Measurements from ENCODE around the gene TRMT10A. TPM values are rescaled to one million over a fixed set of nuclear protein-coding genes. Genes with fewer than 3 reads are reported as not detected.

TRMT10A gene
- total RNA-seq, 2 donors from 2014 or later, result 6.8 to 10.6 TPM

DNA sequence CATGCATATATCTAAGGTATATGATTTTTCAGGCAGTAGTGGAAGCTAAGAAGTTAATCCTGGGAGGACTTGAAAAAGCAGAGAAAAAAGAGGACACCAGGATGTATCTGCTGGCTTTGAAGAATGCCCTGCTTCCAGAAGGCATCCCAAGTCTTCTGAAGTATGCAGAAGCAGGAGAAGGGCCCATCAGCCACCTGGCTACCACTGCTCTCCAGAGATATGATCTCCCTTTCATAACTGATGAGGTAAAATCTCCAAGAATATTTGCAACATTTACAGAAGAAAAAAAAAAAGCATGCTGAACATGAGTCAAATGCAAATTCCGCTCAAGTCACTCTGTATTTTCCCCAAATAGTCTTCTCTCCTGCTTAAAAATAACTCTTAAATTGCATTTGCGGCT is 42.9 kb upstream of the TRMT10A start:
- H3K36me3 ChIP-seq, result no peaks in the 10 kb centered on the region
- DNase-seq, result no peak

DNA sequence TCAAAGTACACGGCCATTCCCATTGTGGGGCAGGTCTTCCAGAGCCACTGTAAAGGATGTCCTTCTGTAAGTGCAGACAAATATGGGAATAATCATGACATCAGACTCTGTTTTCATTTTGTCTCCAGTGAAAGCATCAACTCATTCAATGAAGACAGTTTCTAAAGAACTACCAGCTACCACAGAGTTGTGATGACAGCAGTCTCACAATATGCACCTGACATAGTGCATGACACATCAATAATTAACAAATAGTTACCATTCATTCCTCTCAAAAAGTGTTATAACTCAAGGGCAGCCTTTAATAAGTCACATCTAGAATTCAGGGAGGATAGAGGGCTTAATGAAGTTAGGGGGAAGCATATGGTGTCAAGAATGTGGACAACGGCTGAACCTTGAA is 31.0 kb upstream of the TRMT10A start:
- TF ChIP-seq, protein P1, sequence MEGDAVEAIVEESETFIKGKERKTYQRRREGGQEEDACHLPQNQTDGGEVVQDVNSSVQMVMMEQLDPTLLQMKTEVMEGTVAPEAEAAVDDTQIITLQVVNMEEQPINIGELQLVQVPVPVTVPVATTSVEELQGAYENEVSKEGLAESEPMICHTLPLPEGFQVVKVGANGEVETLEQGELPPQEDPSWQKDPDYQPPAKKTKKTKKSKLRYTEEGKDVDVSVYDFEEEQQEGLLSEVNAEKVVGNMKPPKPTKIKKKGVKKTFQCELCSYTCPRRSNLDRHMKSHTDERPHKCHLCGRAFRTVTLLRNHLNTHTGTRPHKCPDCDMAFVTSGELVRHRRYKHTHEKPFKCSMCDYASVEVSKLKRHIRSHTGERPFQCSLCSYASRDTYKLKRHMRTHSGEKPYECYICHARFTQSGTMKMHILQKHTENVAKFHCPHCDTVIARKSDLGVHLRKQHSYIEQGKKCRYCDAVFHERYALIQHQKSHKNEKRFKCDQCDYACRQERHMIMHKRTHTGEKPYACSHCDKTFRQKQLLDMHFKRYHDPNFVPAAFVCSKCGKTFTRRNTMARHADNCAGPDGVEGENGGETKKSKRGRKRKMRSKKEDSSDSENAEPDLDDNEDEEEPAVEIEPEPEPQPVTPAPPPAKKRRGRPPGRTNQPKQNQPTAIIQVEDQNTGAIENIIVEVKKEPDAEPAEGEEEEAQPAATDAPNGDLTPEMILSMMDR (IDR thresholded peaks at IDR 0.05), result no peak
- DNase-seq, result no peak
- Histone ChIP-seq H3K36me3 (no peaks in the 10 kb centered on the region), H3K27ac (no peak overlapping the region), H3K4me1 (no peaks in the 10 kb centered on the region), H3K4me3 (no peak overlapping the region), H3K9me3 (no peaks in the 10 kb centered on the region), H3K27me3 (no peaks in the 10 kb centered on the region), H3K9ac (ENCODE audit: low read depth in 2 of 2, low read length in 2 of 2) (no peak overlapping the region)
- intact Hi-C loops (cut with DNase I), result no loop called here

More for the DNA sequence above, 42.9 kb upstream of the TRMT10A start:
- Histone ChIP-seq H3K4me1 (no peaks in the 10 kb centered on the region), H3K4me3 (no peak overlapping the region), H3K9me3 (no peaks in the 10 kb centered on the region), H3K27ac (no peak overlapping the region), H3K27me3 (no peaks in the 10 kb centered on the region), H3K9ac (ENCODE audit: low read depth in 2 of 2, low read length in 2 of 2) (no peak overlapping the region)
- intact Hi-C loops (cut with DNase I), result no loop called here
- TF ChIP-seq, protein P1 (IDR thresholded peaks at IDR 0.05), result no peak

DNA sequence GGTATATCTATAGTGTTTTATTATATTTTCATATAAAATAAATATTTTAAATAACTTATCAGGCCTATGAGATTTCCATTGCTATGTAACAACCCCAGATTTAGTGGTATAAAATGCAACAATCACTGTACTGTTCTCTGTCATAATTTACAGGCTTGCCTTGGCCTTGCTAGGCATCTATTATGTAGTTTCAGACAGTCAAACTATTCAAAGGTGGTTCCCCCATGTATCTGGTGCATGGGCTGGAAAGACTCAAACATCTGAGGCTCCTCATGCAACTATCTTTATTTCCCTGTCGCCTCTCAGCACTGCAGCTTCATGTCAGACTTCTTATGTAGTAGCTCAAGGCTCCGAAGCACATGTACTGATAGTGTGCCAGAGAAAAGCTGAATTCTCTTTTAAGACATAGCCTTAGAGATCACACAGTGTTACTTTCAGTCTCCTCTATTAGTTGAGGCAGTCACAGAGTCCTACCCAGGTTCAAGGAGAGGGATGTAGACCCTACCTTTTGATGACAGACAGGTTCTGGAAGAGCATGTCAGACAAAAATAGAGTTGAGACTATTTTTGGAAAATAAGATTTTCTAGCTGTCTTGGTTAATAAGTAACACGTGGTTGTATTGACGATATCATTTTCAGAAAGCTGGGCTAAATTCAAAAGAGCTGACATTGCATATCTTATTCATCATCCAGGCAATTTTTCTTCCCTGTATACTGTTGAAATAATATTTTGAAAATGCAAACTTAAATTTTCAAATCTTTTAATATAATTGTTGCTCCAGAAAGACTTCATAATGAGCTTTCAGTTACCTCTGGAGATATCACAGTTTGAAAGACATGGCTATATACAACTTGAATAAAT is 30.2 kb upstream of the TRMT10A start:
- Histone ChIP-seq H3K27ac (no peak overlapping the region), H3K9ac (ENCODE audit: low read depth in 2 of 2, low read length in 2 of 2) (no peak overlapping the region), H3K4me1 (no peaks in the 10 kb centered on the region), H3K4me3 (no peak overlapping the region), H3K27me3 (no peaks in the 10 kb centered on the region), H3K9me3 (no peaks in the 10 kb centered on the region), H3K36me3 (no peaks in the 10 kb centered on the region)
- TF ChIP-seq, protein P1 (IDR thresholded peaks at IDR 0.05), result no peak
- intact Hi-C loops (cut with DNase I), result no loop called here
- no peak for DNase-seq

DNA sequence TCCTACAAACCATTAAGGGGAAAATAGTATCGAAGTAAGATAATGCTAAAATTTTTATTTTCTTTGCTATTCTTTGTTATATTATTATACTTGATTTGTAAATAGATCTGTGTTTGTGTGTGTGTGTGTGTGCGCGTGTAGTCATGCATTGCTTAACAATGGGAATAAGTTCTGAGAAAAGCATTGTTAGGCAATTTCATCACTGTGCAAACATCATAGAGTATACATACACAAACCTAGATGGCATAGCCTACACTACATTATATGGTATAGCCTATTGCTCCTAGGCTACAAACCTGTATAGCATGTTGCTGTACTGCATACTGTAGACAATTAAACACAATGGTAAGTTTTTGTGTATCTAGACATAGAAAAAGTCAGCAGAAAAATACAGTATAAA is 27.9 kb upstream of the TRMT10A start:
- no peaks in the 10 kb centered on the region for H3K4me1 ChIP-seq
- no peaks in the 10 kb centered on the region for H3K36me3 ChIP-seq
- intact Hi-C loops (cut with DNase I), result no loop called here
- H3K9me3 ChIP-seq, result no peaks in the 10 kb centered on the region
- no peak overlapping the region for H3K27ac ChIP-seq
- no peak overlapping the region for H3K9ac ChIP-seq (ENCODE audit: low read depth in 2 of 2, low read length in 2 of 2)
- TF ChIP-seq, protein P1 (IDR thresholded peaks at IDR 0.05), result no peak
- no peak for DNase-seq
- no peak overlapping the region for H3K4me3 ChIP-seq
- no peaks in the 10 kb centered on the region for H3K27me3 ChIP-seq

DNA sequence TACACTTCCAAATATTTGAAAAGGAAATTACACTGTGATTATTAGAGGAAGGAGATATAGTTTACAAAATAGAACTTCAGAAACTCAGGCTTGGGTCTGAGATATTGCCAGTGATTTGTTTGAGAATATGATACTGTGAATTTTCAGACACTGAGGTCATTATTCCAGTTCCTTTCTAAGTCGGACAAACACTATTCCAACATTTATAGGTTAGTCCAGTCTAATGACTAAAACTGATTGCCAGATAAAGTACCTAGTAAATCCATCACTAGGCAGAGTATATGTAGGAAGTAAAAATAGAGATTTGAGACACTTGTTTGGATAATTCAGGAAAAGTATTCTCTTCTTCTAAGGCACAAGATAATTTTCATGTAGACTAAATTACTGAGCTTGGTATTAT is 24.0 kb upstream of the TRMT10A start:
- Histone ChIP-seq H3K9me3 (no peaks in the 10 kb centered on the region), H3K9ac (ENCODE audit: low read depth in 2 of 2, low read length in 2 of 2) (no peak overlapping the region), H3K27ac (no peak overlapping the region), H3K4me3 (no peak overlapping the region), H3K27me3 (no peaks in the 10 kb centered on the region), H3K4me1 (no peaks in the 10 kb centered on the region), H3K36me3 (no peaks in the 10 kb centered on the region)
- intact Hi-C loops (cut with DNase I), result no loop called here
- TF ChIP-seq, protein P1 (IDR thresholded peaks at IDR 0.05), result no peak
- DNase-seq, result no peak

Data from colonic mucosa (tissue), 4 donors.